ENCODE data around the gene UMAD1. TPM values are rescaled to one million over a fixed set of nuclear protein-coding genes. Genes with fewer than 3 reads are reported as not detected.

Gene UMAD1
- total RNA-seq, 1 donor from 2014 or later, result 9.3 TPM

GRCh38 chr7:7756577-7756976, 116.0 kb downstream of the UMAD1 start:
- no peaks in the 10 kb centered on the region for H4K20me1 ChIP-seq (ENCODE audit: insufficient read depth, low read length)
- H3K36me3 ChIP-seq (ENCODE audit: insufficient read depth, low read length), result no peaks in the 10 kb centered on the region
- TF ChIP-seq EZH2 (IDR thresholded peaks at IDR 0.05; ENCODE audit: insufficient read depth, low read length) (no peak), CTCF (IDR thresholded peaks at IDR 0.05; ENCODE audit: insufficient read depth, low read depth, low read length) (no peak)
- no peaks in the 10 kb centered on the region for H3K4me1 ChIP-seq (ENCODE audit: insufficient read depth, low read length)
- no peak for FAIRE-seq
- no peak overlapping the region for H3K4me2 ChIP-seq (ENCODE audit: low read length)
- Mint-ChIP-seq H3K27me3 (ENCODE audit: low read depth, unreplicated experiment) (no peaks in the 10 kb centered on the region), H3K4me1 (ENCODE audit: low read depth, unreplicated experiment) (no peaks in the 10 kb centered on the region), H3K27ac (ENCODE audit: unreplicated experiment) (no peak overlapping the region), H3K4me3 (ENCODE audit: unreplicated experiment) (no peak overlapping the region), H3K9me3 (ENCODE audit: unreplicated experiment) (no peaks in the 10 kb centered on the region), H3K36me3 (ENCODE audit: low read depth, unreplicated experiment) (no peaks in the 10 kb centered on the region)
- H3K27ac ChIP-seq (ENCODE audit: low read depth, low read length), result no peak overlapping the region
- no peak overlapping the region for H2AFZ ChIP-seq (ENCODE audit: low read depth, low read length)
- no peak for DNase-seq (ENCODE audit: low read depth)
- H3K27me3 ChIP-seq (ENCODE audit: insufficient read depth, low read length), result no peaks in the 10 kb centered on the region
- H3K9ac ChIP-seq (ENCODE audit: low read length), result no peak overlapping the region
- no peaks in the 10 kb centered on the region for H3K9me3 ChIP-seq (ENCODE audit: insufficient read depth, low read depth, low read length)
- H3K4me3 ChIP-seq (ENCODE audit: insufficient read depth, low read depth, low read length), result no peak overlapping the region
- no peaks in the 10 kb centered on the region for H3K79me2 ChIP-seq (ENCODE audit: insufficient read depth, low read length)

- FAIRE-seq (no peak), DNase-seq (ENCODE audit: low read depth) (no peak)
- Histone ChIP-seq H2AFZ (ENCODE audit: low read depth, low read length) (no peak overlapping the region), H3K27ac (ENCODE audit: low read depth, low read length) (no peak overlapping the region), H3K9me3 (ENCODE audit: insufficient read depth, low read depth, low read length) (no peaks in the 10 kb centered on the region), H4K20me1 (ENCODE audit: insufficient read depth, low read length) (no peaks in the 10 kb centered on the region), H3K36me3 (ENCODE audit: insufficient read depth, low read length) (no peaks in the 10 kb centered on the region), H3K4me2 (ENCODE audit: low read length) (no peak overlapping the region), H3K9ac (ENCODE audit: low read length) (no peak overlapping the region), H3K4me1 (ENCODE audit: insufficient read depth, low read length) (peaks cover 4% of the 10 kb centered on the region), H3K79me2 (ENCODE audit: insufficient read depth, low read length) (no peaks in the 10 kb centered on the region), H3K27me3 (ENCODE audit: insufficient read depth, low read length) (no peaks in the 10 kb centered on the region), H3K4me3 (ENCODE audit: insufficient read depth, low read depth, low read length) (no peak overlapping the region)
- H3K36me3 Mint-ChIP-seq (ENCODE audit: low read depth, unreplicated experiment), result no peaks in the 10 kb centered on the region
- H3K4me1 Mint-ChIP-seq (ENCODE audit: low read depth, unreplicated experiment), result peaks cover 5% of the 10 kb centered on the region
- TF ChIP-seq CTCF (IDR thresholded peaks at IDR 0.05; ENCODE audit: insufficient read depth, low read depth, low read length) (no peak), EZH2 (IDR thresholded peaks at IDR 0.05; ENCODE audit: insufficient read depth, low read length) (no peak)
- no peaks in the 10 kb centered on the region for H3K27me3 Mint-ChIP-seq (ENCODE audit: low read depth, unreplicated experiment)
- H3K27ac Mint-ChIP-seq (ENCODE audit: unreplicated experiment), result no peak overlapping the region
- no peak overlapping the region for H3K4me3 Mint-ChIP-seq (ENCODE audit: unreplicated experiment)
- H3K9me3 Mint-ChIP-seq (ENCODE audit: unreplicated experiment), result no peaks in the 10 kb centered on the region
These were observed 117.0 kb downstream of the UMAD1 start for GRCh38 chr7:7757576-7757975.

- H3K9me3 Mint-ChIP-seq (ENCODE audit: unreplicated experiment), result no peaks in the 10 kb centered on the region
- Histone ChIP-seq H3K36me3 (ENCODE audit: insufficient read depth, low read length) (no peaks in the 10 kb centered on the region), H3K27me3 (ENCODE audit: insufficient read depth, low read length) (no peaks in the 10 kb centered on the region), H2AFZ (ENCODE audit: low read depth, low read length) (no peak overlapping the region), H3K4me1 (ENCODE audit: insufficient read depth, low read length) (peaks cover 4% of the 10 kb centered on the region), H3K4me3 (ENCODE audit: insufficient read depth, low read depth, low read length) (peak overlapping the region; percentile 49), H3K4me2 (ENCODE audit: low read length) (peak overlapping the region; percentile 75), H3K9ac (ENCODE audit: low read length) (peak overlapping the region; percentile 54), H3K27ac (ENCODE audit: low read depth, low read length) (no peak overlapping the region), H3K9me3 (ENCODE audit: insufficient read depth, low read depth, low read length) (no peaks in the 10 kb centered on the region), H3K79me2 (ENCODE audit: insufficient read depth, low read length) (no peaks in the 10 kb centered on the region), H4K20me1 (ENCODE audit: insufficient read depth, low read length) (no peaks in the 10 kb centered on the region)
- no peaks in the 10 kb centered on the region for H3K36me3 Mint-ChIP-seq (ENCODE audit: low read depth, unreplicated experiment)
- DNase-seq (ENCODE audit: low read depth) (peak; percentile 48), FAIRE-seq (no peak)
- no peak overlapping the region for H3K27ac Mint-ChIP-seq (ENCODE audit: unreplicated experiment)
- TF ChIP-seq EZH2 (IDR thresholded peaks at IDR 0.05; ENCODE audit: insufficient read depth, low read length) (no peak), CTCF (IDR thresholded peaks at IDR 0.05; ENCODE audit: insufficient read depth, low read depth, low read length) (peak; percentile 20)
- no peaks in the 10 kb centered on the region for H3K27me3 Mint-ChIP-seq (ENCODE audit: low read depth, unreplicated experiment)
- H3K4me1 Mint-ChIP-seq (ENCODE audit: low read depth, unreplicated experiment), result peaks cover 5% of the 10 kb centered on the region
- no peak overlapping the region for H3K4me3 Mint-ChIP-seq (ENCODE audit: unreplicated experiment)
These were observed 120.9 kb downstream of the UMAD1 start for GRCh38 chr7:7761340-7761973.
